GM18520 (cell line): ENCODE results near the gene OR52N2.

ENCODE experiments used
- ATAC-seq: cut with Tn5 transposase; IDR thresholded peaks from one replicate; pipeline ENCODE4 v1.9.1; 2021; ENCODE audit not compliant: unreplicated experiment

Gene OR52N2

GRCh38 chr11:5808500-5809121, at the start of gene OR52N2:
Gene OR52N2, plus strand, starts transcription at chr11:5808924. Its CDS starts 11,412 bp downstream, at chr11:5820336.
- ATAC-seq, result peak; percentile 88

DNA sequence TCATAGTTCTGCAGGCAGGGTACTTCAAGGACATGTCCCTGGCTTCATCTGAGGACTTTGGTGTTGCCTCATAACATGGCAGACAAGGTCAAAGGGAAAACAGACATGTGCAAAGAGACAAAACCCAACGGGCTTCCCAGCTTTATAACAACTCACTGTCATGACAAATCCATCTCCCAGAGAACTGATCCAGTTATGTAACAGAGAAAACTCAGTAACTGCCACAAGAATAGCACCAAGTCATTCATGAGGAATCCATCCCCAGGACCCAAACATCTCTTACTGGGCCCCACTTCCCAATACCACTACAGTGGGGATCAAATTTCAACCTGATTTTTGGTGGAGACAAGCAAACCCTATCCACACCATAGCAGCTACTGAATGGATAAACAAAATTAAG, 41.7 kb upstream of the OR52N2 start:
- no peak for ATAC-seq

- ATAC-seq, result no peak
Measured at GRCh38 chr11:5783255-5783654, 25.5 kb upstream of the OR52N2 start, which contains the start of gene OR52N5. Gene OR52N5, minus strand, starts transcription at chr11:5783355. Its CDS starts 4,721 bp downstream, at chr11:5778634.

GRCh38 chr11:5791165-5791564, 17.6 kb upstream of the OR52N2 start, which contains the start of gene OR52N1:
Gene OR52N1, minus strand, starts transcription at chr11:5791265. Its CDS starts 2,449 bp downstream, at chr11:5788816.
- no peak for ATAC-seq

GRCh38 chr11:5796541-5796940, 12.2 kb upstream of the OR52N2 start:
- ATAC-seq, result no peak

DNA sequence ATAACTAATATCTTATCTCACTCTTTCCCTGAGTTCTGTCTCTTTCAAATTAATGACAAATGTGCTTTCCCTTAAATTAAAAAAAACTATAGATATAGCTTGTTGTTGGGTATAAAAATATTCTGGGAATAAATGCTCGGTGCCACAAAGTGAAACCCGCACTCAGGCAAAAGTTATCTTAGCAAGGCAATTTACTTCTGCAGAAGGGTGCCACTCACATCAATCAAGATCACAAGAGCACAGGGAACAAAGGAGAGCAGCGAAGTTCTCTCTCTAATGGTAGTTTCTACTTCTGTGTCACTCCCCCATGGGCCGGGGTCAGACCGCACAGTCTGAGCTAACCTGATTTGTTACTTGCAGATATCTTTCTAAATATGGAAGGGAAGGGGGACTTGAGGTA, 4.7 kb upstream of the OR52N2 start:
- ATAC-seq, result no peak

GRCh38 chr11:5807580-5807979, 1.1 kb upstream of the OR52N2 start:
- ATAC-seq, result no peak

DNA sequence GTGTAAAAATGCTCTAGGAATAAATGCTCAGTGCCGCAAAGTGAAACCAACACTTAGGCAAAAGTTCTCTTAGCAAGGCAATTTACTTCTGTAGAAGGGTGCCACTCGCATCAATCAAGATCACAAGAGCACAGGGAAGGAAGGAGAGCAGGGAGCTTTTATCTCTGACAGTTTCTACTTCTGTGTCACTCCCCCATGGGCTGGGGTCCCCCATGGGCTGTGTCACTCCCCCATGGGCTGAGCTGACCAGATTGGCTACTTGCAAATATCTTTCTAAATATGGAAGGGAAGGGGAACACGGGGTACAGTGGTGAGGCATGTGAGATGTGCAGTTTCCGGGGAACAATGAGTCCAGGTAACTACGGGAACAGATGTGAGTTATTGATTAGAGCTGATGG, 397 bp downstream of the OR52N2 start:
- no peak for ATAC-seq

DNA sequence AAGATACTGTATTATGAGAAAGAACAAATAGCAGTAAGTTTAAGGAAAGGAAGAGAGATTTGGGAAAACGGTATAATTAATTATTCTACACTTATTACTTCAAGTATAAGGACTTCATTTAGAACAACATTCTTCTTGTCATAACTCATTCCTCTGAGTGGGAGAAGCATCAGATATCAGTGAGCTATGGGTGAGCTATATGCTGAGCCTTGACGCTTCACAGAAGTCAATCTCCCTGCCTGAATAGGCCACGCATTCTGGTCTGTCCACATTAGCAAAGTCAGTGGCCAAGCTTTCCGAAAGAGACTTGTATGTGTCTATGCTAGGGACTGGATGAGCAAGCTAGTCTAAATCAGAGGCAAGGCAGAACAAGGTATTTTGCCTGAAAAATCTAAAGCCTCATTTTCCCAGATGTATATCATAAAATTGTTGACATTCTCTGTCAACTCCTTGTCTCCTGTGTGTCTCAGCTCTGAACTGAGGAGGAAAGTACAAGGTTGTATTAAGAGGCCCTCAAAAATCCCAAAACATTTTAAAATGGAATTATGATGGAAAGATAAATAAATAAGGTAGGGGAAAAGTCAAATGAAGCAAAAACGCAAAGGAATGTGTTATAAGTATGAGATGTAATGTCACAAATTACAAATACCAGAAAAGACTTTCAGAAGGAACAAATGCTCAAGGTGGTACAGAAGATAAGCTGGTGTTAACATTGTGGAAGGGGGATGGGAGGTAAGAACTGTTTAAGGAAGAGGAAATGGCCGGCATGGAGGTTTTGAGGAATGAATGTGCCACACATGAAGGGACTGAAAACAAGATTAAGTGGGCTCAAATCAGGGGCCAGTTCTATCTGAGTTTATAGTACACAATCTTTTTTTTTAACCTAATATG, 1.4 kb downstream of the OR52N2 start:
- no peak for ATAC-seq

DNA sequence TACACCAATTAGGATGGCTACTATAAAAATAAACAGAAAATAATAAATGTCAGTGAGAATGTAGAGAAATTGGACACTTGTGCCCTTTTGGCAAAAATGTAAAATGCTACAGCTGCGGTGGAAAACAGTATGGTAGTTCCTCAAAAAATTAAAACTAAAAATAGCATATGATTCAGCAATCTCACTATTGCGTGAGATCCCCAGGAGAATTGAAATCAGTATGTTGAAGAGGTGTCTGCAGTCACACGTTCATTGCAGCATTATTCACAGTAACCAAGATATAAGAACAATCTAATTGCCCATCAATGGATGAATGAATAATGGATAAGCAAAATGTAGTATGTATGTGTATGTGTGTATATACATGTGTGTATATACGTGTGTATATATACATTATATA, 6.8 kb downstream of the OR52N2 start:
- no peak for ATAC-seq

DNA sequence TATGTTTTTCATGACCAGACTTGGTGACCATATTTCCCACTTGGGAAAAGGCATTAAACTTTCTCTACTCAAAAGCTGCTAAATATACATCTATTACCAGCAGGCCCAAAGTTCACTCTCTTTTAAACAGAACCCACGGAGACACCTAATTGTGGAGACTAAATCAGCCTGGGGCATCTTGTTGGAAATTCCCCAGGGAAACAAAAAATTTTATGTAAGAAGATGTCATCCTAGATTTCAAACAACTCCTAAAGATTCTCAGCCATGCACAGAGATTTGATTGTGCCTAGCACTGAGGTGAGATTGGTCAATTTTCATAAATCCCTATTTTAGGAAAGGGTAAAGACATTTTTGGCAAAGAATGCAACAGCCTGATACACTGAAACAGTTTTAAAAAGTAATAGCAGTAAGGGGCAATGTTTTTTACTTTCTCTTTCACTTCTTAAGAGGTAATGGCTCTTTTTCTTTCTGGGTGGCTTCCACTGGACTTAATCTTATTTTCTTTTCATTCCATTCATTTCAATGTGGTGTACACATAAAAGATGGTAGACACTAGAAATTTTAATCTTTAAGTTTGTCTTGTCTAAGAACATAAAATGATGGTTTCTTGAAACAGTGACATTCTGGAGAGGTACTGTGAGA, 9.6 kb downstream of the OR52N2 start:
- ATAC-seq, result no peak

DNA sequence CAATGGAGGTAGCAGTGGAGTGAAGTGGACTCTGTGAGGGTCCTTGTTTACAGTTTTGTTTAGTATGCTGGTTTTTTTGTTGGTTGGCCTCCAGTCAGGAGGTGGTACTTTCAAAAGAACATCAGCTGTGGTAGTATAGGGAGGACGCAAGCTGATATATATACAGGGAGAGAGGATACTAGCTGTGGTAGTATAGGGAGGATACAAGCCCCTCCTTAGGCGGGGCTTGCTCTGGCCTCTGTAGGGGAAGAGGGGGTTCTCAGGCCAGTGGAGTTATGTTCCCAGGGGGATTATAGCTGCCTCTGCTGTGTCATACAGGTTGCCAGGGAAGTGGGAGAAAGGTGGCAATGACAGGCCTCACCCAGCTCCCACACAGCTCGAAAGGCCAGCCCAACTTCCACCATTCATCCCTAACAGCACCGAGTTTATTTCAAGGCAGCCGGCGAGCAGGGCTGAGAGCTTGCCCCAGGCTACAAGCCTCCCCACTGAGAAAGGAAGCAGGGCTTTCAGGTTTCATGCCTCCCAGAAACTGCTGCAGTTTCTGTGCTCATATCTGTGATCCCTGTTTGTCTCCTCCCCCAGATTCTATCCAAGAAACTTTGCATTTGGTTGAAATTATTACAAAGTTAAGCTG, 22.6 kb downstream of the OR52N2 start:
- no peak for ATAC-seq

- ATAC-seq, result no peak
Measured at GRCh38 chr11:5833446-5833845, 24.7 kb downstream of the OR52N2 start.

DNA sequence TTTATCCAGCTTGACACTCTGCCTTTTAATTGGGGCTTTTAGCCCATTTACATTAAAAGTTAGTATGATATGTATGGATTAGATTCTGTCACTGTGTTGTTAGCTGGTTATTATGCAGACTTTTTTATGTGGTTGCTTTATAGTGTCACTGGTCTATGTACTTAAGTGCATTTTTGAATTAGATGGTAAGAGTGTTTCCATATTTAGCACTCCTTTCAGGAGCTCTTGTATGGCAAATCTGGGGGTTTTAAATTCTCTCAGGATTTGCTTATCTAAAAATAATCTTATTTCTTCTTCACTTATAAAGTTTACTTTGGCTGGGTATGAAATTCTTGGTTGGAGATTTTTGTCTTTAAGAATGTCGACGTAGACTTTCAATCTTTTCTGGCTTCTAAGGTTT, 29.0 kb downstream of the OR52N2 start:
- ATAC-seq, result no peak

- ATAC-seq, result no peak
Measured at GRCh38 chr11:5841797-5842196, 33.1 kb downstream of the OR52N2 start, which contains the start of gene OR52E6. Gene OR52E6, minus strand, starts transcription at chr11:5841897. Its CDS starts 0 bp downstream, at chr11:5841897.

GRCh38 chr11:5846701-5847100, 38.0 kb downstream of the OR52N2 start:
- ATAC-seq, result no peak

- ATAC-seq, result no peak
Measured at GRCh38 chr11:5847711-5848110, 39.0 kb downstream of the OR52N2 start.

DNA sequence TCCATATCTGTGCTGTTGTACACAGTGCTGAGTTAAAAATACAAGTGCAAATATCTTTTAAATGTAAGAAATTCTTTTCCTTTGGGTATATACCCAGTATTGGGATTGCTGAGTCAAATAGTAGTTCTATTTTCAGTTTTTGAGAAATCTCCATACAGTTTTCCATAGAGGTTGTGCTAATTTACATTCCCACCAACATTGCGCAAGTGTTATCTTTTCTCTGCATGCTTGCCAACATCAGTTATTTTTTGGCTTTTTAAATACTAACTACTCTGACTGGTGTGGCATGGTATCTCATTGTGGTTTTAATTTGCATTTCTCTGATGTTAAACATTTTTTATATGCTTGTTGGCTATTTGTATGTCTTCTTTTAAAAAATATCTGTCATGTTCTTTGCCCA, 42.3 kb downstream of the OR52N2 start:
- no peak for ATAC-seq

DNA sequence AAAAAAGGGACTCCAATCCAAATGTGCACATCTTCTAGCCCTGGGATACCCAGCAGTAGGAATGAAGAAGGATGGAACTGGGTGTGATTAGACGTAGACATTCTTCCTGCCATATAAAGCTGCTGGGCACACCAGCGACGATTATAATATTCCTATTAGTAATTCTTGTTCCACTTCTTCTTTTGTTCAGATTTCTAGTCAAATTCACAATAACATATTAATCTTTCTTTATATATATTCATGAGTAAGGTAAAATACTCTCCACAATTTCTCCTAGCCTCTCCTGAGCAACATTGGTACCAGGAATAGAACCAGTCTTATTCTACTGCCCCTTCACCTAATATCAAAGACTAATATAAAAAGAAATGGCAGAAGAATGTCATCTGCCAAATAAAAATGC, 48.9 kb downstream of the OR52N2 start, which contains the start of gene OR52E8:
Gene OR52E8, minus strand, starts transcription at position 101 of the 400 bp plus-strand sequence. Its CDS starts 0 bp downstream, at position 101.
- no peak for ATAC-seq

GRCh38 chr11:5865826-5866225, 57.1 kb downstream of the OR52N2 start:
- ATAC-seq, result no peak
